Stimulated activated CD4-positive, alpha-beta T cell treated with anti-CD3 and anti-CD28 coated beads, Interleukin-12 subunit alpha, Interleukin-12 subunit beta, amount 100 ng/mL, for 4 hours (primary cell): ENCODE measurements around the gene FTHL17.

ENCODE experiments used
- DNase-seq: peaks from one replicate; pipeline ENCODE4 v3.0.0-alpha.2; 2020

FTHL17 gene

DNA sequence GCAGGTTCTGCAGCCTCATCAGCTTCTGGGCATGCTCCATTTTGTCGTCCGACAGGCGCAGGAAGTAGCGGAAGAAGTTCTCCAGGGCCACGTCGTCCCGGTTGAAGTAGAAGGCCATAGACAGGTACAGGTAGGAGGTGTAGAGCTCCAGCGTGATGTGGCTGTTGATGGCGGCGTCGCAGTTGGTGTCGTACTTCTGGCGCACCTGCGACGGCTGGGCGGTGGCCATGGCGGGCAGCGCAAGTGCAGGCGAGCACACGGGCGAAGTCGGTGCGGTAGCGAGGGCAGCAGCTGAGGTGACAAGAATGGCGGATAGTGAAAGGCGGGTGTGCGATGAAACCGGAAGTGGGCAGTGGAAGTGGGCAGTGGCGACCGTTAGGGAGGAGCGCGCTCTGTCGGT is at the start of gene FTHL17:
Gene FTHL17 (minus strand): TSS at position 317 of the 400 bp plus-strand sequence. CDS start 88 bp downstream, at position 229.
- no peak for DNase-seq

DNA sequence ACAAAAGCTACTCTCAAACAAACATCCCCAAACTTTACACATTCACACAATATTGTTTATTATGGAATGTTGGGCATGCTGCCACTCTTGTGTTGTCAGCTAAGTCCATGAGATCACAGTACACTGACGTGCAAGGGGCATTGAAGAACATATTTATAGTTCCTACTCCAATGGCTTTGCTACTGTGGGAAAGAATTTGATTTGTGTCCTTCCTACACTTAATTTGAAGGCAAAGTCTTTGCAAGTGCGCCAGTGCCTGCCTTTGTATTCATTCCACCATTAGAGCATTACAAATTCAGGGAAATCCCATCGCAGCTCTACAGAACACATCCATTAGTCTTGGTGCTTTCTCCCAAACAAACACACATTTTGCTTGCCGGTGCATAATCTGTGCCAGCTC is 45.4 kb upstream of the FTHL17 start:
- no peak for DNase-seq

DNA sequence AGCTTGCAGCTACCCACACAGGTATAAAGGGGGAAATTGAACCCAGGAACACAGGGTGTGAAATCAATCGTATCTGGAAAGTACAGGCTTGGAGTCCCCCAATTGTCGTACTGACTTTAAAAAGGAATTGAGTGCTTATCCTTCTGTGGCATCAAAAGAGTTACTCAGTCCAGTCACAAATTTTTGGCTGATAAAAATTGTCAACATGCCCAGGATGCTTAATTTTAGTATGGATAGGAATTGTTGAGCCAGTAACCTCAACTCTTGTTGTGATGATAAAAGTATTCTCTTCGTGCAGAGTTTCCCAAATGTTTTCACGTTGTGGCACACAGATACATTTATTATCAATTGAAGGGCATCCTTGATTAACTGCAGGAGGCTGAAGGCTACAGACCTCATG is 43.6 kb upstream of the FTHL17 start:
- no peak for DNase-seq

DNA sequence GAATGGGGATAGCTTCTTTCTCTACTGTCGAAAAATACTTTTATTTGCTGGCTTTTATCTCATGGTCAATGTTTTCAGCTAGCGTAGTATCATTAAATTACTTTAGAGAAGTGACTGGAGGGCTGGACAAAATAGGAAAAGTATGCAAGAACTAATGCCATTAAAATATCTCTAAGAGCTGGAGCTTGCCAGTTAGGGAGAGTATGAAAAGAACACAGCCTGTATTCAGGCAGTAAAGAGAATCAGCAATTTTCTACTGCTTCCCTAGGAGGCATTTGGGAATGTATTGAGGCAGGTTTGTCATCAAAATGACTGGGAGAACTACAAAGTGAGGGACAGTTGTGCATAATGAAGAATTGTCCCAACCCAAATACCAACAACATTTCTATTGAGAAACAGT is 43.0 kb upstream of the FTHL17 start:
- no peak for DNase-seq

DNA sequence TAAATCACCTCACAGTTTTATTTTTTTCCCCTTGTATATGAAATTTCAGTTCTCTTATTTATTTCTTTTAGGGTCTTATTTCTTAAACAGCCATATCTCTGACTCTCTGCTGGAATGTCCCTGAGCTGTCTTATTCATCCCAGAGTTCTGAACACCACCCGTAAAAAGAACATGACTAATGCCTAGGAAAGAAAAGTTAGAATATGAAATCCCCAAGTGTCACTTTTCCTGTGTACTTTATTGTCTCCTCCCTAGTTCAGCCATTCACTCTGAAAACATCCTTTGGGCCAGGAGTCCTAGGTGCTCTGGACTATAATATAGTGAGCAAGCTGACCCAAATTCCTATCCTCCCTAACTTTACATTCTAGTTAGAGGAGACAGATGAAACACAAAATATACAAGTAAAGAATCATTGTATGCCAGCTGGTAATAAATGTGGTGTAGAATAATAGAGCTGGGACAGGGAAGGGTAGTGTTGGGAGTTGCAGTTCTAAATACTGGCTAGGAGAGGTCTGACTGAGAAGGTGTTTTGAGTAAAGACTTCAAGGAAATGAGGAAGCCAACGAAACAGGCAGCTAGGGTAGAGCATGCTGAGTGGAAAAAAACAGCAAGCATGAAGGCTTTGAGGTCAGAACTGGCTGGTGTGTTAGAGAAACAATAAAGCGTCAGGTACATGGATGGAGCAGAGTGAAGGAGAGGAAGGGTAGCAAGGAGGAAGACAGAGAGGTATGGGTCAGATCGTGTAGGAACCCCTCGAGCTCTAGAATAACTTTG is 40.6 kb upstream of the FTHL17 start:
- DNase-seq: no peak

DNA sequence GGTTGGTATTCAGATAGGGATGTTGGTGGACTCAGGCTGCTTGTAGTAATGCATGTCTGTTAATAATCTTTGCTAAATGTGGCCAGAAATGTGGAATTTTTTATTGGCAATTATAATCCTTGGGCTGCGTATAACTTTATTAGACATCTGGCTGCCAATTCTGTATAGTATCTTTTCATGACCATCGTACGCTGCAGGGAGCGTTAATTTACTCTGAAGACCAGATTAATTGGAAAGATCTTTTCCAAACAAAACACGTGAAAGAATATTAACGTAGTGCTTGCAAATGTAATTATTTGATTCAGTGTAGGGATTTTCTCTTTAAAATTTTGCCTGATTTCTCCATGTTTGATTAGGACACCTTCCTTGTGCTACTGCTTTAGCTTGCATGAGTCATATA is 38.8 kb upstream of the FTHL17 start:
- DNase-seq: no peak

DNA sequence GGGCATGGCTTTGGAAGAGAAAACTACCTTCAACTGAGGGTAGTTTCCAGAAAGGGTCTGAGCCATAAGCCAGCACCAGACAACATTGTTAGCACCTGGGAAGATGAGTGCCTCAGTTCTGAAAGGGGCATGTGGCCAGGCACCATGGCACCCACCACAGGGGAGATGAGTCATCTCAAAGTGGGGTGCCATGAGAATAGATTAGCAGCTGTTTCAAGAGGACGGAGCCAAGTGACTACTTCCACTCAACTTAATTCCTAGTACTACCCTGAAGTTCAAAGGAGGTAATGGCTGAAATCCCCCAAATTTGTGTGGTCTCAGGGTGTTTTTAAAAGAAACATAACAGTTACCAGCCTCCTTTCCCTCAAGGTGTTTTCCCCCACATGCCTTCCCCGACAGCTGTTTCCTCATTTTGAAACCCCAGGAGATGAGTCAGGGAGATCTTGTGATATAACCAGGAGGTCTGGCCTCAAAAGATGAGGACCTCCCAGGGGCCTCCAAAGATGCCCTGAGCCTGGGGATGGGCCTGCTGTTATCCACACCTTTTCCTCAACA is 27.8 kb upstream of the FTHL17 start:
- DNase-seq: no peak

DNA sequence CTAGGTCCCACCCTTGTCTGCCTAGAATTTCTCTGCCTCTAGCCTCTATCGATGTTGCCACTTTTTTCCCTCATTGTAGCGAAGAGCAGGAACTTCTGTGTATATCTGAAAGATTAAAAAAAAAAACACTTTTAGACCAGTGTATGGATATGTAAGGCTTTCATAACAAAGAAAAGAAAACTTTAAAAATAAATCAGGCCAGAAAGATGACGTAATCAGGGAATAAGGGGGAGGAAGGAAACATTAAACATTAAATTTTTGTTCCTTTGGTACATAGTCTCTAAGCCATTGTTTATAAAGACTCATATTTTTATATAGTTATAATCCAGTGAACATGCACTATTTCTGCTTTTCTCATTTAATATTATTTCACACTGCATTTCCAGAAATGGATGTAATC is 26.2 kb upstream of the FTHL17 start:
- no peak for DNase-seq

DNA sequence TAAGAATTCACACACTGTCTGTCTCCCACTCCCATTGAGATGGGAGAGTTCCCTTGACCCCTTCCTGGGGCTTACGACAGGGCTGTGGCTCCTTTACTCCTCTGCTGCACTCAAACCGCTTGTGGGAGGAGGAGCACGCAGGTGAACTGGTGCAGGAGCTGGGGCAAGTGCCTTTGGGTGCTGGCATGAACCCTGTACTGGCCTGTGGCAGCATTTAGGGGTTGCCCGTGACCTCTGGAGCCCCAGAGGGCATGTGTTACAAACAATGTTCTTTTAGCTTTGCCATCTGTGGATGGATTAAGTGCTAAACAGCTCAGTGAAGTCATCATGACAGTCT is 21.8 kb upstream of the FTHL17 start:
- DNase-seq: no peak

DNA sequence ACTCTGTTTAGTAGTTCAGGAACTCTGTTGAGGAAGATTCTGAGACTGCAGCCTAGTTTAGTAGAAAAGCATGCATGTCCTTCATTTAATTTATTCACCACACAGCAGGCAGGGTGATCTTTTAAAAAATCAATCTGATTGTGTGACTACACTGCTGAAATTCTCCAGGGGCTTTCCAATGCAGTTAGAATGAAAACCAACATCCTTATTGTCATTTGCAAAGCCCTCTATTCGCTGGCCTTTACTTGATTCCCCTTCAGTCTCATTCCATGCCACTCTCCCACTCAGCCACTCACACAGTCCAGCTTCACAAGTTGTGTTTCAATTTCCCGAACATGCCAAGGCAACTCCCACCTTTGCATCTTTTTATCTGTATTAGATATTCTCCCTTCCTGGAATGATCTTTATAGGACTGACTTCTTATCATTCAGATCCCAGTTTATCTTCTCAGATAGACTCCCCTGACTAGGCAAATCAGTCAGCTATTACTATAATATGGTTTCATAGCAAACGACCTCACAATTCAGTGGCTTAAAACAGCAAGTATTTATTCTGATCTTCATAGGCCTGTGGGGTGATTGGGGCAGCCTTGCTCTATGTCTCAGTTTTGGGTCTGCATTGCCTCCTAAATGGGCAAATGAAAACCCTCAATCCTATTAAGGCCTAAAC is 21.3 kb upstream of the FTHL17 start:
- DNase-seq: no peak

DNA sequence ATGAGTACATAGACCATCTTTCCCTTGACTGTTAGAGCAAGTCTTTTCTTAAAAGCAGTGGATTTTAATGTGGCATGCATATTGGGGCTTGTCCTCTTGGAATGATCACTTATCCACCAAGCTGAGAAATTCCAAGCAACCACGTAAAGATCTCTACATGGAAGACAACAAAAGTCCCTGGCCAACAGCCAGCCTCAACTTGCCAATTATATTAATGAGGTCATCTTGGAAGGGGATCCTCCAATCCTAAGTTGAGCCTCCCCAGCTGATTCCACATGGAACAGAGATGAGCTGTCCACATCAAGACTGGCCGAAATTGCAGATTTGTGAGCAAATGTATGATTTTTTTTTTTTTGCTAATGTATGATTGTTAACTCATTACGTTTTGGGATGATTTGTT is 20.6 kb upstream of the FTHL17 start:
- no peak for DNase-seq

DNA sequence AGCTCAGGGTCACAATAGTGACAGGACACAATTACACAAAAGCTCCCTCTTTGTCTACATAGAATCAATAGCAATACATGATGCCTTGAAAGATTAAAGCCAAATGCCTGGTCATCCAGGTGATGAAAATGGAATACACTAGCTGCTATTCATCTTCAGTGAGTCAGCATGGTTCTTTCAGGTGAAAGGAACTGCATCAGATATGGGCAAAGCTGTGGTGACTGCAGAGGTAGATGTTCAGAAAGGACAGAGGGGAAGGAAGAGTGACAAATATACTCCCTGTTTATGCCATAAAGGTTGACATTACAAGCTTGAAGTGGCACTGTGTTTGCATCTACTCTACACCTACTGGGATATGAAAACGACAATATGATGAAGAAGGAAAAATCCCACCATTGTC is 20.0 kb upstream of the FTHL17 start:
- no peak for DNase-seq

DNA sequence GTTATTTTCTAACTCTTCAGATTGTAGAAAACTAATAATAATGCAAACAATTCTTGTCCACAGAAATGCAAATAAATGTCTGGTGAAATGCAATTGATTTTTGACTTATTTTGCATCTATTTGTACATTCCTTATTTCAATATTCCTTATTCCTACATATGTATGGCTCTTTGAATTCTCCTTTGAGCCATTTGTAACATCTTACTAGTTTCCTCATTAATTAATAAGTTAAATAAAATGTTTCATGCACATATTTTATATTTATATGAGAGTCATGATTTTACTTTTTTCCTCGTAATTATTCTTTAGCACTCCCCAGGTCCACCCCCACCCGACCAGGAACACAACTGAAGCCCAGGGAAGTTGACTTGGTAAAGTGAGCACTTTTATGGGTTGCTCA is 2.7 kb upstream of the FTHL17 start:
- DNase-seq: no peak

DNA sequence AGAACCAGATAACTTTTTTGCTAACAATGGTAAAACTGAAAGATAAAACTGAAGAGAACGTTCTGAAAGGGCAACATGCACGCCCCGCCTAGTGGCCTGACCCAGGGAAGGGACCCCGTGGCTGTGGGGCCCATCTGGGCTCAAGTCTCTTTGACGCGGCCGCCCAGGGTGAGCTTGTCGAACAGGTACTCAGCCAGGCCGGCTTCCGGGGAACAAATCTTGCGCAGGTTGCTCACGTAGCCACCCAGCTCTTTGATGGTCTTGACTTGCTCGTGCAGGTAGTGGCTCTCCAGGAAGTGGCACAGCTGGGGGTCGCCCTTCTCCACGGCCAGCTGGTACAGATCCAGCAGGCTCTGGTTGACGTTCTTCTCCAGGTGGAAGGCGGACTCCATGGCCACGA is 579 bp downstream of the FTHL17 start:
- no peak for DNase-seq

DNA sequence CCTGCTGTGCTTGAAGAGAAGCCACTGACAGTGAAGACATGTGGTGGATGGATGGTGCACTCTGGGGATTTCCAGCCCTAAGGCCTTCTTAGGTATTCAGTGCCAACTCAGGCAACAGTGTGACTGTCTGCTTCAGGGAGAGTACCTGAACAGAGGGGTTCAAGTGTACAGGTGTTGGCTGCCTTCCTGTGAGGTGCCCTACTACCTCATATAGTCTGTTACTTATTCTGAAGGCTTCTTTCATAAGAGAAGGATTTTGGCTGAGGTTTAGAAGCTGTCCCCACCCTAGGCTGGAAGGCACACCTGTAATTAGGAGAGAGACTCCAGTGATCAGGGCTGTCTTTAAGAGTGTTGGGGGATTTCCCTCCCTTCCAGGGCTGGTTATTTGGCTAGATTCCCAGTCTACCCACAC is 1.8 kb downstream of the FTHL17 start:
- no peak for DNase-seq

DNA sequence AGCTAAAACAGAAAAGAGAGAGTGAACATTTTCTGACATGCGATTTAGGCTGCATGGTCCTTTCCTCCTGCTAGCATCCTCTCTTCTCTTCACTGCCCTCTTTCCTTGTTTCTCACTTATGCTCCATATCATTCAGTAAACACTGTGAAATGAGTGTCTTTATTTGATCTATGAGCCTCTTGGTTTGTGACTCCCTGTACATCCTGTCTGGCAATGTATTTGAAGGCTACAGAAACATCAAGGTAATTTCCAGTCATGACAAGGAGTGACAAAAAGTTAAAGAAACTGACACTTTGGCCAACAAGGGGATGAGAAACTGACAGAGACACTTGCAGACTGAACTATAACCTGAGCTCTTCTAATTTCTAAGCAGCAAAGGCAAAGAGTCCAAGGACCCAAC is 8.7 kb downstream of the FTHL17 start:
- DNase-seq: no peak

DNA sequence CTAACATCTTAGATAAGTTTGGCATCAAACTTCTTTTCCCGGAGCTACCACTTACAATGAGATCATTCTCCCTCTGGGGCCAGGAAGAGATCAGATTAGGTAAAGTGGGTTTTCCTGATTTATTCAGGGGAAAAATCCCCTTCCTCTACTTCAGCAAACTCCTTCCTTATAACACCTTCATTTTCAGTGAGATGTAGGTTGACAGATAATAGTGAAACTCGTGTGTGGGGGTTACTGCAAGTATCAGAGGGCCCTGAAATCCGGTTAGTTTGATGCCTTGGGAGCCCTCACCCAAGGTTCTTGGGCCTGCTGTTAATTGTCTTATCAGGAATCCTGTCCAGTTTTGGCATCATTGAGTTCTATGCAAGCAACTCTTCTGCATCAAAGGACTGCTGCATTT is 10.8 kb downstream of the FTHL17 start:
- no peak for DNase-seq

DNA sequence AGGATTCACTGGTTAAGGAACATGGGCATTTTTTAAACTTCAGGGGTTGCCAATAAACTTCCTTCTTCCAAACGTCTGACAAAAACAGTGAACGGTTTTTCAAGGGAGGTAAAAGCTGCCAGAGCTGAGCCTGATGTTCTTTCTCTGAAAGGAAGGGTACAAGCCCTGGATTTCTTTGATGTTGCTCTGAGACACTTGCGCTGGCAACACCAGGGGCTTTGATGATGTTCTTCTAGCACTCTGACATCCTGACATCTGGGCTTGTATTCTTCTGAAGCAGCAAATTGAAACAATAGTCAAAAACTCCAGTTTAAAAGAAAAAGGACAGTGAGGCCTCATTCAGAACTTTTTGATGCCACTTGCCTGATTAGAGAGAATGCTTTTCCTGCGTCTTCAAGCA is 11.8 kb downstream of the FTHL17 start:
- DNase-seq: no peak

DNA sequence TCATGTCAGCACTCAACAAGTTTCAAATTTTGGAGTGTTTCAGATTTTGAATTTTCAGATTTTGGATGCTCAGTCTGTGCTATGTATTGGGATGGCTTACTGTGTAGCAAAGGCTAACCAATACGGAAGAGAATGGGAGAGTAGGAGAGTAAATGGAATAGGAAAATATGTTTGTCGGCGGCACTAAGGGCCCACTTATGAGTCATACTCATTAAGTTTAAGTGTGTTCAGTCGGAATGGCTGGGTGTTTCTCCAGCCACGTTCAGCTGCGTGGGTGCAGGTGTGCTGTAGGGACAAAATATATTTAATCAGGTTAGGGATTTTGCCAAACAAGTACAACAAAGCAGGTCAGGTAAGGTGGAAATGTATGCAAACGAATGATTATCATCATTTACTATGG is 13.6 kb downstream of the FTHL17 start:
- no peak for DNase-seq

DNA sequence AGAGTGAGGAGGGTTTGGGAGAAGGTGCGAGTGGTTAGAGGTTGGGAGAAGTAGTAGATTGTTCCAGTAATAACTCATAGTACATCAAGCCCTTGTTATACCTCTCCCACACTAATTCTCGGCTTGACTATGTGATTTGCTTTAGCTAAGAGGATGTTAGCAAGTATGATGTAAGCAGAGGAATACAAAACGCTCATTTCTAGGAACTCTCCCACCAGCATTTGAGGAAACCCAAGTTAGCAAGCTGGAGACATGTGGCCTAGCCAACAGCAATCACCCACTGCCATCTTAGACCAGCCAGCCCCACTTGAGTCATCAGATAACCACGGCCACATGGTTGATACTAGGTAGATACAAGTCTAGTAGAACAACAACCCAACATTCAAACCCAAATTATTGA is 14.2 kb downstream of the FTHL17 start:
- DNase-seq: no peak

DNA sequence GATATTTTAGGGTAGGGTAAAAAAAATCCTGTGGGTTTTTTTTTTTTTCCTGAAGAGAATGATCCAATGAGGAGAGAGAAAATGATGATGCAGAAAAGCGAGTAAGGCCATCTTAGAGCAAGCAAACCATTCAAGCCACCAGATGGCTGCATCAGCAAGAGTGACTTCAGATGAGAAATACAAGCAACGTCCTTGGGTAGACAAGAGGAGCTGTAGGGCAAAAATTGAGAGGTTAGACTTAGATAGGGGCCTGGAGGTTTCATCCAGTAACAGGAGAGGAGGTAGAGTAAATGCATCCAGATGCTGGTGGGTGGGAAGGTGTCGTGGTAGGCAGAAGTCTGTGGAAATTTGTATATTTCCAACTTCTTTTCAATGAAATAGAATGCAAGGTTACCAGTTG is 14.6 kb downstream of the FTHL17 start:
- no peak for DNase-seq

DNA sequence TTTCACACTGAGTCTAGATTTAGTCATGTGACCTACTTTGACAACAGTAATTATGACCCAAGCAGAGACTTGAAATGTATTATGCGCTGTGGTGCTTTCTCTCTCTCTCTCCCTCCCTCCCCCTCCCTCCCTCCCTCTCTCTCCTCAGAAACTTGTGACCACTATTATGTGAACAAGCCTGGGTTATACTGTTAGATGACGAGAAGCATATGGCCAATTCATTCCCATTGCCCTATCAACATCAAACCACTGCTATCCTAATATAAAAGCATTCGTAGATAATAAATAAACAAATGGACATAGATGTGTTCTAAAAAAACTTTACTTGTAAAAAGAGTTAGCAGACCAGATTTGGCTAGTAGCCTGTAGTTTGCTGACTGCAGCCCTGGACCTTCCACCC is 18.2 kb downstream of the FTHL17 start:
- no peak for DNase-seq

DNA sequence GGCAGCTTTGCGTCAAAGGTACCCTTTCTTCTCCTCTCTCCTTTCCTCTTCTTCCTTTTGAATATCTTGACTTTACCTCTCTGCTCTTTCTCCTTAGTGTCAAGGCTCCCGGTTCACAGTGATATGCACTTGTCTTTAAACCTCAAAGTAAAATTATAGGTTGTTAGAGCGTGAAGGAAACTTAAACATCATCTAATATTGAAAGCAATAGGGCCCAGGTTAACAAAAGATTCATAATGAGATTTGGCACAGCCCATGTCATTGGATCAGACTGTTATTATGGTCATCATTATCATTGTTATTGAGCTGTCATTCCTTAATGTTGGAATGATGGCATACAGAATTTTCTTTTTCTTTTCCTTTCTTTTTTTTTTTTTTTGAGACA is 32.5 kb downstream of the FTHL17 start:
- no peak for DNase-seq

DNA sequence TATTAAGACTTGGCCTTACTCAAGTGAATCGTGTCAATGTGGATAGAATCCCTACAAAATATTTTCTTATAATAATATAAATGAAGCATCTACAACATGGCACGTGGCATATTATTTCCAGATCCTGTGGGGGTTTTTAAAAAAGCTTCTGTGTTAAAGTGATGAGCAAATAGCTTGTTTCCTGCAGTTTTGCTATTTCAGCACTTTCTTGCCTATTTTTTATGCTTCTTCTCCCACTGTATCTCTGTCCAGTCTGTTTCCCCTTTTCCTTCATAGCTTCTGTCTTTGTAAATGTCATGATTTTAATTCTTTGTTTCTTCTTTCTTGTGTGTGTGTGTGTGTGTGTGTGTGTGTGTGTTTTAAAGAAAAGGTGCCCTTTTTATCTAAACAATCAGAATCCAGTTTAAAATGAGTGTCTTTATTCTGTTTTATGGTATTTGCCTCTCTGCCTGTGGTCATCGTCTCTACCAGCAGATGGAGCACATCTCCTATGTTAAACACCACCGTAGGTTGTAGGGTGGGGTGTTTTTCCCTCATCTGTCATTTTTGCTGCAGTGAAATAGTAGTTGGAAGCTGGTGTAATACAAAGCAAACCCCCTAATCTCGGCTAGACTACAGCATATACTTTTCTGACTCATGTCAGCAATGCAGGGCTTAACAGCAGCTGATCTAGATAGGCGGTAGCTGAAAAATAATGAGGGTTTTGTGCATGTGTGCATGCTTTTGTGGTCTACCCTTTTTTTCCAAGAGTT is 33.1 kb downstream of the FTHL17 start:
- DNase-seq: no peak
